IPS DF 6.9 (cell line): ENCODE results near the gene TCL1A.
"Not testable (repeated sequence)": the region's sequence is repeated elsewhere in the genome, so short reads cannot be mapped to it uniquely, and the experiment has no call there.

Experiments used
- DNase-seq: peaks from one replicate; pipeline ENCODE4 v3.0.0-alpha.2; 2013; ENCODE audit warnings: low read depth, low spot score
- H3K27ac ChIP-seq: one replicate; pipeline ENCODE4 v1.5.1; 2013; ENCODE audit warnings: low read length, control low read depth
- H3K27me3 ChIP-seq: 2 replicates; pipeline ENCODE4 v1.6.1; 2013; ENCODE audit warnings: mild to moderate bottlenecking, low read length; ENCODE audit not compliant: control insufficient read depth, insufficient read depth
- H3K36me3 ChIP-seq: 2 replicates; pipeline ENCODE4 v1.6.1; 2013; ENCODE audit warnings: low read length; ENCODE audit not compliant: control insufficient read depth, insufficient read depth
- H3K4me1 ChIP-seq: 2 replicates; pipeline ENCODE4 v1.6.1; 2013; ENCODE audit warnings: low read length; ENCODE audit not compliant: control insufficient read depth, insufficient read depth
- H3K4me3 ChIP-seq: 2 replicates; pipeline ENCODE4 v1.5.1; 2013; ENCODE audit warnings: mild to moderate bottlenecking, low read length
- H3K9me3 ChIP-seq: 2 replicates; pipeline ENCODE4 v1.6.1; 2013; ENCODE audit warnings: low read length, inconsistent platforms; ENCODE audit not compliant: control insufficient read depth, insufficient read depth
- WGBS: extraction: QIAGEN DNeasy Blood & Tissue Kit; methylation state at CpG from one replicate; pipeline ENCODE4 v1.1.7; 2013; ENCODE audit warnings: mixed read lengths, missing lambda C conversion rate; ENCODE audit not compliant: insufficient read length, insufficient coverage; 5-methylcytosine and 5-hydroxymethylcytosine counted together

The TCL1A gene

GRCh38 chr14:95677179-95677835, 36.6 kb downstream of the TCL1A start:
- H3K4me1 ChIP-seq: no peaks in the 10 kb centered on the region
- no peak overlapping the region for H3K27ac ChIP-seq
- WGBS: no CpG with 5 or more reads among the region's 4 CpGs
- no peaks in the 10 kb centered on the region for H3K36me3 ChIP-seq
- H3K9me3 ChIP-seq: no peaks in the 10 kb centered on the region
- DNase-seq: no peak
- no peak overlapping the region for H3K4me3 ChIP-seq
- no peaks in the 10 kb centered on the region for H3K27me3 ChIP-seq

GRCh38 chr14:95675486-95675885, 38.4 kb downstream of the TCL1A start:
- H3K4me1 ChIP-seq: no peaks in the 10 kb centered on the region
- H3K27me3 ChIP-seq: no peaks in the 10 kb centered on the region
- DNase-seq: no peak
- H3K36me3 ChIP-seq: no peaks in the 10 kb centered on the region
- H3K27ac ChIP-seq: no peak overlapping the region
- H3K4me3 ChIP-seq: no peak overlapping the region
- WGBS: no CpG with 5 or more reads among the region's 4 CpGs
- no peaks in the 10 kb centered on the region for H3K9me3 ChIP-seq

- H3K27me3 ChIP-seq: no peaks in the 10 kb centered on the region
- no peaks in the 10 kb centered on the region for H3K9me3 ChIP-seq
- H3K36me3 ChIP-seq: no peaks in the 10 kb centered on the region
- H3K27ac ChIP-seq: no peak overlapping the region
- no peak for DNase-seq
- no peak overlapping the region for H3K4me3 ChIP-seq
- H3K4me1 ChIP-seq: no peaks in the 10 kb centered on the region
- WGBS: no CpG with 5 or more reads among the region's 4 CpGs
Measured at GRCh38 chr14:95674613-95675012, 39.3 kb downstream of the TCL1A start.

GRCh38 chr14:95668235-95668772, 45.6 kb downstream of the TCL1A start:
- no peaks in the 10 kb centered on the region; the same call in 1 of the 2 replicates for H3K27me3 ChIP-seq
- no peaks in the 10 kb centered on the region for H3K9me3 ChIP-seq
- no peak overlapping the region for H3K4me3 ChIP-seq
- peaks cover 1% of the 10 kb centered on the region; the same call in 1 of the 2 replicates for H3K4me1 ChIP-seq
- no peak for DNase-seq
- H3K36me3 ChIP-seq: no peaks in the 10 kb centered on the region
- no peak overlapping the region for H3K27ac ChIP-seq
- WGBS: no CpG with 5 or more reads among the region's 10 CpGs

GRCh38 chr14:95667249-95667693, 46.7 kb downstream of the TCL1A start:
- H3K27ac ChIP-seq: no peak overlapping the region
- DNase-seq: no peak
- H3K4me1 ChIP-seq: peaks cover 1% of the 10 kb centered on the region; the same call in 1 of the 2 replicates
- no peaks in the 10 kb centered on the region for H3K9me3 ChIP-seq
- no peaks in the 10 kb centered on the region; the same call in 1 of the 2 replicates for H3K27me3 ChIP-seq
- H3K36me3 ChIP-seq: no peaks in the 10 kb centered on the region
- no peak overlapping the region for H3K4me3 ChIP-seq
- WGBS: no CpG with 5 or more reads among the region's 3 CpGs

- no peak for DNase-seq
- no CpG with 5 or more reads among the region's 5 CpGs for WGBS
- Histone ChIP-seq H3K4me3 (no peak overlapping the region), H3K4me1 (peaks cover 1% of the 10 kb centered on the region; the same call in 1 of the 2 replicates), H3K27ac (no peak overlapping the region), H3K9me3 (no peaks in the 10 kb centered on the region), H3K36me3 (no peaks in the 10 kb centered on the region), H3K27me3 (no peaks in the 10 kb centered on the region; the same call in 1 of the 2 replicates)
Measured at GRCh38 chr14:95666450-95666849, 47.5 kb downstream of the TCL1A start.

- H3K27me3 ChIP-seq, H3K36me3 ChIP-seq, H3K9me3 ChIP-seq, DNase-seq, H3K4me3 ChIP-seq, H3K27ac ChIP-seq, H3K4me1 ChIP-seq: not testable (repeated sequence)
- WGBS: no CpG with 5 or more reads among the region's 8 CpGs
Measured at GRCh38 chr14:95665530-95665929, 48.4 kb downstream of the TCL1A start.

GRCh38 chr14:95664546-95664945, 49.4 kb downstream of the TCL1A start:
- Histone ChIP-seq H3K4me1 (peaks cover 1% of the 10 kb centered on the region; the same call in 1 of the 2 replicates), H3K9me3 (no peaks in the 10 kb centered on the region), H3K27ac (no peak overlapping the region), H3K27me3 (no peaks in the 10 kb centered on the region; the same call in 1 of the 2 replicates), H3K36me3 (no peaks in the 10 kb centered on the region), H3K4me3 (no peak overlapping the region)
- no CpG with 5 or more reads among the region's 8 CpGs for whole genome bisulfite sequencing
- no peak for DNase-seq

GRCh38 chr14:95664066-95664465, 49.9 kb downstream of the TCL1A start:
- Histone ChIP-seq H3K27me3 (no peaks in the 10 kb centered on the region; the same call in 1 of the 2 replicates), H3K27ac (no peak overlapping the region), H3K4me3 (no peak overlapping the region), H3K4me1 (peaks cover 1% of the 10 kb centered on the region; the same call in 1 of the 2 replicates), H3K9me3 (no peaks in the 10 kb centered on the region), H3K36me3 (no peaks in the 10 kb centered on the region)
- no peak for DNase-seq
- no CpG with 5 or more reads among the region's 3 CpGs for WGBS

GRCh38 chr14:95663226-95663797, 50.6 kb downstream of the TCL1A start:
- H3K36me3 ChIP-seq: no peaks in the 10 kb centered on the region
- no peaks in the 10 kb centered on the region for H3K9me3 ChIP-seq
- H3K4me3 ChIP-seq: no peak overlapping the region
- WGBS: no CpG with 5 or more reads among the region's 5 CpGs
- no peak overlapping the region for H3K27ac ChIP-seq
- DNase-seq: no peak
- H3K4me1 ChIP-seq: peaks cover 1% of the 10 kb centered on the region; the same call in 1 of the 2 replicates
- no peaks in the 10 kb centered on the region for H3K27me3 ChIP-seq
